Forelimb muscle (tissue), 1 donor: ENCODE results near the gene ZCCHC7. TPM values are rescaled to one million over a fixed set of nuclear protein-coding genes. Genes with fewer than 3 reads are reported as not detected.

Experiments
- DNase-seq: peaks from one replicate; pipeline ENCODE4 v3.0.0-alpha.2; 2013; ENCODE audit warnings: low read depth
- polyA plus RNA-seq: library from polyadenylated mRNA; unstranded; fragments of 120-200 nt; gene quantifications from one replicate; pipeline ENCODE4 v1.2.1, GENCODE V29; 2013; ENCODE audit not compliant: insufficient read length

Gene ZCCHC7
- polyA plus RNA-seq, 1 donor = 12.3 TPM

GRCh38 chr9:37209431-37210386 lies 89.3 kb downstream of the ZCCHC7 start:
- no peak for DNase-seq

- DNase-seq = no peak
Measured at GRCh38 chr9:37210737-37211523, 90.6 kb downstream of the ZCCHC7 start.

- no peak for DNase-seq
Measured at GRCh38 chr9:37212435-37212834, 92.1 kb downstream of the ZCCHC7 start.

- no peak for DNase-seq
Measured at GRCh38 chr9:37215381-37215780, 95.0 kb downstream of the ZCCHC7 start.

- no peak for DNase-seq
Measured at GRCh38 chr9:37215830-37216229, 95.5 kb downstream of the ZCCHC7 start.

GRCh38 chr9:37217161-37217560 lies 96.8 kb downstream of the ZCCHC7 start:
- no peak for DNase-seq

- DNase-seq = no peak
Measured at GRCh38 chr9:37218800-37219425, 98.5 kb downstream of the ZCCHC7 start.

- no peak for DNase-seq
Measured at GRCh38 chr9:37220971-37221370, 100.6 kb downstream of the ZCCHC7 start.

GRCh38 chr9:37221489-37222106 lies 101.2 kb downstream of the ZCCHC7 start:
- no peak for DNase-seq

- DNase-seq = no peak
Measured at GRCh38 chr9:37229455-37229854, 109.1 kb downstream of the ZCCHC7 start.

GRCh38 chr9:37229882-37230482 lies 109.6 kb downstream of the ZCCHC7 start:
- no peak for DNase-seq

- no peak for DNase-seq
Measured at GRCh38 chr9:37236822-37237221, 116.4 kb downstream of the ZCCHC7 start.

GRCh38 chr9:37238122-37238521 lies 117.7 kb downstream of the ZCCHC7 start:
- no peak for DNase-seq

- no peak for DNase-seq
Measured at GRCh38 chr9:37239224-37239859, 119.0 kb downstream of the ZCCHC7 start.

- no peak for DNase-seq
Measured at GRCh38 chr9:37239921-37240320, 119.5 kb downstream of the ZCCHC7 start.

GRCh38 chr9:37241340-37241739 lies 121.0 kb downstream of the ZCCHC7 start:
- DNase-seq = no peak

- DNase-seq = no peak
Measured at GRCh38 chr9:37242089-37242488, 121.7 kb downstream of the ZCCHC7 start.

- no peak for DNase-seq
Measured at GRCh38 chr9:37243588-37244345, 123.4 kb downstream of the ZCCHC7 start.

- no peak for DNase-seq
Measured at GRCh38 chr9:37246826-37247225, 126.5 kb downstream of the ZCCHC7 start.

- no peak for DNase-seq
Measured at GRCh38 chr9:37248651-37249163, 128.3 kb downstream of the ZCCHC7 start.
